Astrocyte of the spinal cord (primary cell): ENCODE measurements around the gene EIF5AL1.
"Not testable (repeated sequence)": the region's sequence is repeated elsewhere in the genome, so short reads cannot be mapped to it uniquely, and the experiment has no call there.

Experiments
- DNase-seq: peaks from one replicate; pipeline ENCODE4 v3.0.0; 2011; ENCODE audit warnings: low read depth, low spot score
- H3K4me3 ChIP-seq: 2 replicates; pipeline ENCODE4 v1.5.1; 2011; ENCODE audit warnings: low read depth, mild to moderate bottlenecking, low read length, moderate library complexity
- CTCF ChIP-seq: IDR thresholded peaks from 2 replicates; pipeline ENCODE4 v1.5.1; 2012; ENCODE audit warnings: low read depth, mild to moderate bottlenecking, low read length, inconsistent platforms
- in situ Hi-C: cut with HindIII; loops from 2 replicates; pipeline ENCODE4 v1.10.0; 2017; ENCODE audit warnings: low sequenced_read_pairs

EIF5AL1 gene

DNA sequence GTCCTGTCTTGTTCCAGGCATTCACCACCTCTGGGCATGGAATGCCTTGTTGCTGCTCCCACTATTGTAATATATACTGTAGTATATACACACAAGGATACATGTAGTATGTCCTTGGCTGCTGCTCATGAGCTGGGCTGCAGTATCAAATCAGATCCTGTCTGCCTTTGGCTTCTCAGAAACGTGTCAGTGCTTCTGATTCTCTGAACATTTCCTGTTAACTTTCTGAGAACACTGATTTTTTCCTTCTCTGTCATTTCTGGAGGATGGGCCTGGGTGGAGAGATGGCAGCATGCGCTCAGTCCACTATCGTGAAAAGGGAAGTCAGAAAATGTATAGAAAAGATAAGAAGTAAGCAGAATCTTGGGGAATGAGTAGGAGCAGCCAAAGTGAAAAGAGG lies 35.6 kb downstream of the EIF5AL1 start:
- no peak for TF ChIP-seq CTCF
- no peak overlapping the region for H3K4me3 ChIP-seq
- in situ Hi-C loops, result no loop called here
- DNase-seq, result no peak

- TF ChIP-seq CTCF, result no peak
- no peak overlapping the region for H3K4me3 ChIP-seq
- in situ Hi-C loops, result no loop called here
- DNase-seq, result no peak
Observed at GRCh38 chr10:79552143-79552542, 39.8 kb downstream of the EIF5AL1 start.

- in situ Hi-C loops, result no loop called here
- DNase-seq, result no peak
- no peak for TF ChIP-seq CTCF
- H3K4me3 ChIP-seq, result no peak overlapping the region
Observed at GRCh38 chr10:79555354-79556309, 43.3 kb downstream of the EIF5AL1 start.

DNA sequence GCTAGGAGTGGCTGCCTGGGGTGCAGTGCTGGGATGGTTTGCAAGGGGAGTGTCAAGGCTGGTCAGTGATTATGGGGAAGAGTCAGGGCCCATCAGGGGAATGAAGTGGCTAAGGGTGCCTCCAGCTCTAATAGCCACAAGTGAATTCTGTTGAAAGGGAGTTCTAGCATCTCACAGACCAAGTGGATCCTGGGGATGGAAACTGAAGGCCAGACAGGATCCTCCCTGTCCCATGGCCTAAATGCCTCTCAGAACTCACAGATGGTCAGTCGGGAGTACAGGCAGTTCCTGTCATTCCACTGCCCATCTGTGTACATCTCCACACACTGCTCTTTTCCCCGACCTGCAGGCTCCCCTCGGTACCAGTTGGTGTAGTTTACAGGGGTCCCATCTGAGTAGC lies 44.6 kb downstream of the EIF5AL1 start:
- H3K4me3 ChIP-seq, in situ Hi-C loops, DNase-seq: not testable (repeated sequence)

- DNase-seq, result no peak
- in situ Hi-C loops, result no loop called here
- TF ChIP-seq CTCF, result no peak
- H3K4me3 ChIP-seq, result no peak overlapping the region
Observed at GRCh38 chr10:79559726-79560125, 47.4 kb downstream of the EIF5AL1 start.

GRCh38 chr10:79560160-79560709 lies 47.9 kb downstream of the EIF5AL1 start, which contains the start of gene SFTPA2:
Gene SFTPA2 (minus strand): TSS chr10:79560407. CDS start chr10:79559483, 924 bp downstream.
- no peak for DNase-seq
- in situ Hi-C loops, result no loop called here
- H3K4me3 ChIP-seq, result no peak within 1 kb of the TSS
- TF ChIP-seq CTCF, result no peak

- in situ Hi-C loops, result no loop called here
- no peak for TF ChIP-seq CTCF
- H3K4me3 ChIP-seq, result no peak overlapping the region
- DNase-seq, result no peak
Observed at GRCh38 chr10:79561257-79561656, 48.9 kb downstream of the EIF5AL1 start.
